ENCODE measurements around the gene APC2.
"Not testable (repeated sequence)": the region's sequence is repeated elsewhere in the genome, so short reads cannot be mapped to it uniquely, and the experiment has no call there.

The APC2 gene

DNA sequence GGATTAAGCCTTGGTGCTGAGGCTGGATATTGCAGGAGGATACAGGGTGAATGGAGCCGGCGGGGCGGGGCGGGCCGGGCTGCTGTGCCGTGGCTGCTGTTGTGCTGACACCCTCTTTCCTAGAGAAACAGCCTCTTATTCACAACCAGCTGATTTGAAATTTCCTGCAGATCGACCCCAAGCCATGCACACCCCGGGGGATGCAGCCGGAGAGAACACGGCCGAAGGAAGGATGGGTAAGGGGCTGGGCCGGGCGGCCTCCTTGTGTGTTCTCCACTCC lies 31.5 kb upstream of the APC2 start:
- H3K4me1 ChIP-seq: peaks cover 8 to 41% (median 33%) of the 10 kb centered on the region in 4 donors

DNA sequence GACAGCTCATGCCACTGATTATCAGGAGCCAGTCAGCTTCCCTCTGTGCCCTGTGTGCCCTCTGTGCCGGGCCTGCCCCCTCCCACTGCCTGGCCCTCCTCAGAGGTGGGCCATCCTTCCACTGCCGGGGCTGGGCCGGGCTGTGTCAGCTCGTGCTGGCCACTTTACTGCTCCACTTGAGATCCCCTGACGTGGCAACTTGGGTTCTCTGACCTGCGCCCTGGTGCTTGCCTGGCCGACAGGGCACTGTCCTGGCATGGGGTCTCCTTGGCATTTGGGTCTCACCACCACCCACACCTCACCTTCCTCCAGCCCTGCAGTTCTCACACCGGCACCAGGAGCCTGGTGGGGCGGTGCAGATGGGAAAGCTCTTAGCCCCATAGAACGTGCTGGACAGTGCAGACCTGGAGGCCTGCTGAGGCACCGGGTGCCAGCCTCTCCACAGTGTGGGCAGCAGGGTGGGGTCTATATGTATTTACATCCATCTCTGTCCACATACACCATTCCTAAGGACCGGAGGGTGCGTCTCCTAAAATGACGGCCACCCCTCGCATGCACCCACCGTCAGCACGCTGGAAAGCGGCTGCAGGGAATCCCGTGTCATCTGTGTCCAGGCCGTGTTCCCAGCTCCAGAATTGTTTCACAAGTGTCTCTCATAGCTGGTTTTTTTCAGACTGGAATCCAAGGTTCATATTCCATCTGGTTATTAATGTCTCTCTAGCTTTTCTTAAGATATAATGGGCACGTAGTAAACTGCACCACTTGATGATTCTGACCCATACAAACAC lies 30.8 kb upstream of the APC2 start:
- Histone ChIP-seq H3K9me3 (no peaks in the 10 kb centered on the region), H3K4me3 (no peak overlapping the region), H3K36me3 (peaks cover 49 to 68% (median 61%) of the 10 kb centered on the region in 3 donors), H3K4me1 (peaks cover 8 to 38% (median 32%) of the 10 kb centered on the region in 4 donors), H3K27me3 (no peaks in the 10 kb centered on the region), H3K27ac (no peak overlapping the region)
- TF ChIP-seq, protein P1, sequence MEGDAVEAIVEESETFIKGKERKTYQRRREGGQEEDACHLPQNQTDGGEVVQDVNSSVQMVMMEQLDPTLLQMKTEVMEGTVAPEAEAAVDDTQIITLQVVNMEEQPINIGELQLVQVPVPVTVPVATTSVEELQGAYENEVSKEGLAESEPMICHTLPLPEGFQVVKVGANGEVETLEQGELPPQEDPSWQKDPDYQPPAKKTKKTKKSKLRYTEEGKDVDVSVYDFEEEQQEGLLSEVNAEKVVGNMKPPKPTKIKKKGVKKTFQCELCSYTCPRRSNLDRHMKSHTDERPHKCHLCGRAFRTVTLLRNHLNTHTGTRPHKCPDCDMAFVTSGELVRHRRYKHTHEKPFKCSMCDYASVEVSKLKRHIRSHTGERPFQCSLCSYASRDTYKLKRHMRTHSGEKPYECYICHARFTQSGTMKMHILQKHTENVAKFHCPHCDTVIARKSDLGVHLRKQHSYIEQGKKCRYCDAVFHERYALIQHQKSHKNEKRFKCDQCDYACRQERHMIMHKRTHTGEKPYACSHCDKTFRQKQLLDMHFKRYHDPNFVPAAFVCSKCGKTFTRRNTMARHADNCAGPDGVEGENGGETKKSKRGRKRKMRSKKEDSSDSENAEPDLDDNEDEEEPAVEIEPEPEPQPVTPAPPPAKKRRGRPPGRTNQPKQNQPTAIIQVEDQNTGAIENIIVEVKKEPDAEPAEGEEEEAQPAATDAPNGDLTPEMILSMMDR (IDR thresholded peaks at IDR 0.05): no peak
- intact Hi-C loops (cut with DNase I; ENCODE audit: low total_unique reads): no loop called here
- DNase-seq: no peak

More for the DNA sequence above, 31.5 kb upstream of the APC2 start:
- TF ChIP-seq, protein P1 (IDR thresholded peaks at IDR 0.05): no peak
- Histone ChIP-seq H3K4me3 (no peak overlapping the region), H3K27me3 (no peaks in the 10 kb centered on the region), H3K9me3 (no peaks in the 10 kb centered on the region), H3K27ac (no peak overlapping the region), H3K36me3 (peaks cover 42 to 61% (median 57%) of the 10 kb centered on the region in 3 donors)
- intact Hi-C loops (cut with DNase I; ENCODE audit: low total_unique reads): no loop called here
- DNase-seq: no peak

DNA sequence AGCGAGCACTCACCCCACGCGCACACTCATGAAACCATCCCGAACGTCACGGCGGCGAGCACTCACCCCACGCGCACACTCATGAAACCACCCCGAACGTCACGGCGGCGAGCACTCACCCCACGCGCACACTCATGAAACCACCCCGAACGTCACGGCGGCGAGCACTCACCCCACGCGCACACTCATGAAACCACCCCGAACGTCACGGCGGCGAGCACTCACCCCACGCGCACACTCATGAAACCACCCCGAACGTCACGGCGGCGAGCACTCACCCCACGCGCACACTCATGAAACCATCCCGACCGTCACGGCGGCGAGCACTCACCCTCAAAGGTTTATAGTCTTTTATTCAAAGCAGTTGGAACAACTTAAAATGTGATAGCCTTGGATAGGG lies 29.8 kb upstream of the APC2 start:
- H3K9me3 ChIP-seq; DNase-seq; H3K4me3 ChIP-seq; intact Hi-C loops (cut with DNase I; ENCODE audit: low total_unique reads); H3K27me3 ChIP-seq; H3K27ac ChIP-seq: not testable (repeated sequence)
- H3K4me1 ChIP-seq: peaks cover 8 to 34% (median 28%) of the 10 kb centered on the region in 4 donors
- peaks cover 56 to 78% (median 71%) of the 10 kb centered on the region in 3 donors for H3K36me3 ChIP-seq

DNA sequence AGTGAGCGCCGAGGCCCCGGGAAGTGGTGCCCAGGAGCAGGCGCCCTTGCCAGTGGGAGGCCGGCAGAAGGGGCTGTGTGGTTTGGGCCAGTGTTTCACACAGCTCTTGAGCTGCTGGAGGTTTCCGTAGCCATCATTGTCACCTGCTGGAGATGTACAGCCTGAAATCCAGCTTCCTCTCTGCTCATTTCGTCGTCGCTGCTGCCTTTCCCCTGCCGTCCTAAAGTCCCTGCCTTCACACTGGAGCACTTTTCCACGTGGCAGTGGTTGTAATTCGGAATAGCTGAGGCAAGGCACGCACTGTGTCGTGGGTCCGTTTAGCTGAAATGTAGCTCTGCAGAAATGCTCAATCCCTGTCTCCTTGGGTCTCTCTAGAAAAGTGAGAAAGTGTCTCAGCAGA lies 29.3 kb upstream of the APC2 start:
- Histone ChIP-seq H3K4me1 (peaks cover 8 to 29% (median 24%) of the 10 kb centered on the region in 4 donors), H3K27me3 (no peaks in the 10 kb centered on the region), H3K27ac (no peak overlapping the region), H3K9me3 (no peaks in the 10 kb centered on the region), H3K4me3 (no peak overlapping the region), H3K36me3 (peaks cover 61 to 83% (median 76%) of the 10 kb centered on the region in 3 donors)
- TF ChIP-seq, protein P1 (IDR thresholded peaks at IDR 0.05): no peak
- DNase-seq: no peak
- intact Hi-C loops (cut with DNase I; ENCODE audit: low total_unique reads): no loop called here

DNA sequence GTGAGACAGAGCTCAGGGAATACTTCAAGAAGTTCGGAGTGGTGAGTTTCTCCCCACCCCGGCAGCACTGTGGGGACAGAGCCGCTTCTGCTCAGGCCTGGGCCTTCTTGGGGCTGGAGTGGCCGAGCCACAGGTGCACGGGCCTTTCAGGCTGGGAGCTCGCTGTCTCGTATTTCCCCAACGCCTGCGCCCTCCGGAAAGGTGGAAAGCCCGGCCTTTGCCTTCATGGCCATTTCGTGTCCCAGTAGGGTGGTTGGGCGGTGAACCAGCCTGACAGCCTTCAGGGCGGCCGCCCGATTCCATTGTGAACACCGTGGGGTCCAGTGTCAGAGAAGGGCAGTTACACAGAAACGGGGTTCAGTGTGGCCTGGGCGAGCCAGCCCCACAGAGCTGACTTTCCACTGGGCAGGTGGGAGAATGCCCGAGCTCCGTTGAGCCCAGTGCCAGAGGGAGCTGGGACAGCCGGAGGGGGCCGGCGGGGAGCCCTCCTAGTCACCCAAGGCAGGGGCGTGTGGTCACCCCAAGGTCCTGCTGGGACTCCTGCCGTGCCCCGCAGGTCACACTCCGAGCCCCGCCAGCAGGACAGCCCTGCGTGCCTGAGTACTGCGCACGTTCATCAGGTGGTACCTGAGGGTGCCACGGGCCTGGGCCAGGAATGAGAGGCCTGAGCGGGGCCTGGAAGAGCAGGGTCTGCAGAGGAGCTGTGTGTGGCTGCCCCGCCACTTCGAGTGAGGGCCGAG lies 28.5 kb upstream of the APC2 start:
- no peak overlapping the region for H3K27ac ChIP-seq
- no peak for DNase-seq
- no peak overlapping the region for H3K4me3 ChIP-seq
- intact Hi-C loops (cut with DNase I; ENCODE audit: low total_unique reads): no loop called here
- TF ChIP-seq, protein P1 (IDR thresholded peaks at IDR 0.05): no peak
- peaks cover 66 to 91% (median 84%) of the 10 kb centered on the region in 3 donors for H3K36me3 ChIP-seq
- H3K4me1 ChIP-seq: peaks cover 8 to 21% (median 16%) of the 10 kb centered on the region in 4 donors
- no peaks in the 10 kb centered on the region for H3K9me3 ChIP-seq
- H3K27me3 ChIP-seq: no peaks in the 10 kb centered on the region

DNA sequence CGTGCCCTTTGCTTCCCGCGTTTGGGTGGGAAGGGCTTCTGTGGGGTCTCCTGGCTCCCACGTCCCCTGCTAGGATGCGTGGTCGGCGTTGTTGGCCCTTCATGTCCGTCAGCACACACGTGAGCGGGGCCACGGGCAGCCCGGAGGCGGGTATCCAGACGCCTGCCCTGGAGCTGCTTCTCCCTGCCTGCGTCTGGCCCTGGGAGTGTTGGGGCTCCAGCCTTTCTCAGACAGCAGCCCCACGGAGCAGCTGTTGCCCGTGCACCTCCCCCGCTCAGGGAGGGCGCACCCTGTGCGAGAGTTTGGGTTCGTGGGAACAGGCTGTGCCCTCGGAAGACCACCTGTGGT lies 28.0 kb upstream of the APC2 start:
- H3K36me3 ChIP-seq: peaks cover 66 to 95% (median 89%) of the 10 kb centered on the region in 3 donors
- no peaks in the 10 kb centered on the region for H3K9me3 ChIP-seq
- peaks cover 3 to 16% (median 10%) of the 10 kb centered on the region in 4 donors for H3K4me1 ChIP-seq
- DNase-seq: no peak
- no peak overlapping the region for H3K27ac ChIP-seq
- H3K27me3 ChIP-seq: no peaks in the 10 kb centered on the region
- TF ChIP-seq, protein P1 (IDR thresholded peaks at IDR 0.05): no peak
- intact Hi-C loops (cut with DNase I; ENCODE audit: low total_unique reads): no loop called here
- H3K4me3 ChIP-seq: no peak overlapping the region
